ENCODE data around the gene DENND5B.
"Not testable (repeated sequence)": the region's sequence is repeated elsewhere in the genome, so short reads cannot be mapped to it uniquely, and the experiment has no call there.

DENND5B gene

DNA sequence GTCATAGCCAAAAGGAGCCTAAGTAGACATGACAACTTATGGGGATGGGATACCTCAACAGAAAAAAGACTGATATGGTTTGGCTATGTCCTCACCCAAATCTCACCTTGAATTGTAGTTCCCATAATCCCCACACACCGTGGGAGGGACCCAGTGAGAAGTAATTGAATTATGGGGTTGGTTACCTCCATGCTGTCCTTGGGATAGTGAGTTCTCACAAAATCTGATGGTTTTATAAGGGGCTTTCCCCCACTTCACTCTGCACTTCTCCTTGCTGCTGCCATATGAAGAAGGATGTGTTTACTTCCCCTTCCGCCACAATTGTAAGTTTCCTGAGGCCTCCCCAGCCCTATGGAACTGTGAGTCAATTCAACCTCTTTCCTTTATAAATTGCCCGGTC lies 89.9 kb downstream of the DENND5B start:
- not testable (repeated sequence) for DNase-seq

DNA sequence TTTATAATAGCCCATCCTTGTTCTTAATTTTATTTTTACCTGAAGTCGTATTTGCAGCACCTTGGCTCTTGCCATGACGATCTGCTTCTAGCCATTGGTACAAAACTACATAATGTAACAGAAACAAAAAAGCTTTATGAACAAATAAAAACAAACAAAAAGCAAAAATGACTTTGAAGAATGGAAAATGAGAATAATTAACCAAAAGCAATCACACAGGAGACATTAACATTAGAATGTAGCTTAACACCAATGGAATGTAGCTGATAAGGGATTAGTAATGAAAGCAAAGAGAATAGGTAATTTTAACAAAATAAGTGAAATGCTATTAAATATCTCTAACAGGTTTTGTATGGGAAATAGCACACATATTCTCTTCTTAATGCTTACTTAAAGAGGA lies 91.4 kb downstream of the DENND5B start:
- no peak for DNase-seq

DNA sequence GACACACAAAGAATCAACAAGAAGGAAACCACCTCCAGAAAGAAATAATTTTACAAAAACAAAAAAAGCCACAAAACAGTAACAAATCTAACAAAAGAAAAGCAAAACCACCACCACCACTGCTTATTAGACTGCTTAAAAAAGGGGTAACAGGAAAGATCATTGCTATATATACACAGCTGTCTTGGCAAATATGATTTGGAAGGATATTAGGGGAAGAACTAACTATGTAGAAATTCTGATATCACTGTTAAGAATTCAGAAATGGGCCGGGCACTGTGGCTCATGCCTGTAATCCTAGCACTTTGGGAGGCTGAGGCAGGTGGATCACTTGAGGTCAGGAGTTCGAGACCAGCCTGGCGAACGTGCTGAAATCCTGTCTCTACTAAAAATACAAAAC lies 92.5 kb downstream of the DENND5B start:
- no peak for DNase-seq

DNA sequence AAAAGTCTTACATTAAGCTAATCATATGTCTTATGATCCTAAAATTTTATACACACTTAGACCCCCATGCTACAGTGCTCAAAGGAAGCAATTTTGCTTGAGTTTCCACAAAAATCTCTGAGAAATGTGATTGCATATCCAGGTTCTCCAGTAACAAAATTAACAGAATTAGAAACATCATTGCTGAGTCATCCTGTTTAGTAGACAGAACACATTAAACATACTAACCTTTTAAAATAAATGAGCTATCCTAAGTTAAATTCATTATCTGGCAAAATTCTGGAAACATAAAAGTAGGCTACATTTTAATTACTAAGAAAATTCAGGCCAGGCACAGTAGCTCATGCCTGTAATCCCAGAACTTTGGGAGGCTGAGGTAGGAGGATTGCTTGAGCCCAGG lies 94.7 kb downstream of the DENND5B start:
- DNase-seq, result no peak

DNA sequence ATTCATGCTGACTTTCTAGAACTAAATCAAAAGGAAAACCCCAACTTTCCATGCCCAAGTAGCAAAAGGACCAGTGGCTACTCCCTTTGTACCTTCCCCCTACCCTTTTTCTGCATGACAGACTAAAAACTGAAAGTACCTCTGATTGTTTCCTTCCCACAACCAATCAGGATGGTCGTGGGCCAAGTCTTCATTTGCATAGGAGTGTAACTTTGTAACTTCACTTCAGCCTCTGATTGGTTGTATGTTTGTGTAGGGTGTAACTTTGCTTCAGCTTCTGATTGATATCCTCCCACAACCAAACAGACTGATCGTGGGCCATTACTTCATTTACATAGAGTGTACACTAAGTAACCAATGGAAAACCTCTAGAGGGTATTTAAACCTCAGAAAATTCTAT lies 96.5 kb downstream of the DENND5B start:
- DNase-seq, result no peak

DNA sequence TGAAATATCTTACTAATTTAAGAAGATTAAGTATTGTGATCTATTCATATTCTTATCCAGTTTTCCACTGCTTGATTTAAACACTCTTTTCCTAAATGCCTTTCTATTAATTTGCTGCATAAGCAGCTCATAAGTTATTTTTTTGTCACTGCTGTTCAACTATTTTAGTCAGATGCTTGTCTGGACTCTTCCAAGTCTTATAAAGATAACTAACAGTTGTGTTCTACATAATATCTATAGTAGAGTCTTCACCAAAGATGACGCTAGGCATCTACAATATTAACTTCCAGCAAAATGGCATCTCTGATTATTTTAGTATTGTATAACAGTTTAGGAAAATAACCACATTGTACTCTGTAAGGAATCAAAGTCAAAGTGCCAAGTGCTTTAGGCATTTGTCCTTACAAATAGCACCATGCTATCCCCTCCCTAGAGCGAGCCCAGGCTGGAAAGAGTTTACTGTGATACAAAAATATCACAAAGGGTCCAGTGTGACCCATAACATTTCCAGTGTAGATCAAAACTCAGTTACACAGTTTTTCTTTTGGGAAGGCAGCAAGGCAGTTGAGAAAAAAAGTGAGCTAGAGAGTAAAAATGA lies 98.2 kb downstream of the DENND5B start:
- no peak for DNase-seq

DNA sequence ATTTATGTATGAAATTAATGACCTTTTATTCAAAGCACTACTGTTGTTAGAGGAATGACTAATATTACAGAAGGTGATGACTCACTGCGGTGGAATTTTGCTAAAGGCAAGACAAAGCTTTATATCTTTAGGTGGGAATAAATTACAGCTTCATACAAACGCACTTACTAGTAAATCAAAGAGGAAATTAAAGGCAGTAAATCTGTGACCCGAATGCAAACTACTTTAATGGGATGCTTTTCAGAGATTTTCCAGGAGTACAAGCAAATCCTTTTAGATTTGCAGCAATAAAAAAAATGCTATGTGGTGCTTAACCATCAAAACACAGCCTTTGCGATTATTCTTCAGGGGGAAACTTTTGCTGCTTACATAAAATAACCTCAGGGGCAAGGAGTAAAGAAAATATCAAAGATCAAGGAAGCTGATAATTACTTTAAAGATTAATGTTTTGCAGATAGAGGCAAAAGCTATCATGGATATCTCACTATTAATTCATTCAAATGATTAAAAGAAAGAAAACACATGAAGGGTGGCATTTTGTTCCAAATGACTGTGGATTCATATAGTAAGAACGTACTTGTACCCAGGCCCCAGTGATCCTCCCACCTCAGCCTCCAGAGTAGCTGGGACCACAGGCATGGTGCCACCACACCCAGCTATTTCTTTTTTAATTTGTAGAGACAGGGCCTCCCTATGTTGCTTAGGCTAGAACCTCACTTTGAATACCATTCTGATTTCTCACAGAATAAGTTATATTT lies 98.9 kb downstream of the DENND5B start:
- DNase-seq, result no peak

DNA sequence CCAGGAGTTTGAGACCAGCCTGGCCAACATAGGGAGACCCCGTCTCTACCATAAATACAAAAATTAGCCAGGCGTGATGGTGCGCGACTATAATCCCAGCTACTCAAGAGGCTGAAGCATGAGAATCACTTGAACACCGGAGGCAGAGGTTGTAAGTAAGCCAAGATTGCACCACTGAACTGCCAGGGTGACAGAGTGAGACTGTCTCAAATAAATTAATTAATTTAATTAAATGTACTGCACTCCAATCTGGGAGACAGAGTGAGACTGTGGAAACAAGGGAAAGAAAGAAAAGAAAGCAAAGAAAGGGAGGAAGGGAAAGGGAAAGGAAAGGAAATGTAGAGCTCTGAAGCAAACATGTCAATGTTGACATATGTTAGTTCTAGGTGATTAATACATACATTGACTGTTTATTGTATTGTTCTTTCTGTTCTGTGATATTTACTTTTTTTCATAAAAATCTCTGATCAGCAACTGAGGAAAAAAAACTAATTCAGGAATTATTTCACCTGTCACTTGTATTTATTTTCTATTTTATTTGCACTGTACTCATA lies 99.6 kb downstream of the DENND5B start:
- DNase-seq, result no peak

DNA sequence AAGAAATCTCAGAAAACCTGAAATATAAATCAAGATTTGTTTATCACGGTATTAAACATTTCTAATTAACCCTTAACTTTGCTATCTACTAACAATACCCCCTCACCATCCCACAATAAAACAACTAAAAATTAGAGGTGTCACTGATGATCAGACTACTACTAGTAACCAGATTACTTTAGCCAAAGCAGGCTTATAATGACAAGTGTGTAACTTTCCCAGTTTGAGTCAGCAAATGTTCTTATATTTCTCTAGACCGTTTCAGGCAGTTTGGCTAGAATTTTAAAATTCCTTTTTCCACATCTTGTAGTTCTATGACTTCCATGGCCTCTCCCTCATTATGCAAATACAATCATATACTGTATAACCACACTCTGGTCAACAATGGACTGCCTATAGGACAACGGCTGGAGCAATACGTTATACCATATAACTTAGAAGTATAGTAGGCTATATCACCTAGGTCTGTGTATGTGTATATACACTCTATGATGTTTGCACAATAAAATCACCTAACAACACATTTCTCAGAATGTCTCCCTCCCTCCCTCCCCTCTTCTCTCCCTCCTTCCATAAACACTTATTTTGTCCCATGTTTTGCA lies 102.1 kb downstream of the DENND5B start:
- DNase-seq, result no peak

DNA sequence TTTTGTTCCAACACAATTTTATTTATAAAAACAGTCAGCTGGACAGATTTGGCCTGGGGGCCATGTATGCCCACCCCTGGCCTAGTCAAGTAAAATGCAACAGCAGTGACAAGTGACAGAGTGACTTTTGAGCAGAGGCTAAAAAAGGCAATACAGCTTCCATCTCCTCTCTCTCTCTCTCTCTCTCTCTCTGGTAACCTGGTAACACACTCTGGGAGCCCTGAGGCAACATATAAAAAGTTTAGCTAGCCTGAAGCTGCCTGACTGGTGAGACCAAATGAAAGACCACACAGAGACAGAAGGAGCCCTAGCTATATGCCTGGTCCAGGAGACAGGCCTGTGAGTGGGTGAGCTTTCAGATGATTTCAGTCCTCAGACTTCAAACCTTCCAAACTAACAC lies 105.4 kb downstream of the DENND5B start:
- DNase-seq, result no peak

DNA sequence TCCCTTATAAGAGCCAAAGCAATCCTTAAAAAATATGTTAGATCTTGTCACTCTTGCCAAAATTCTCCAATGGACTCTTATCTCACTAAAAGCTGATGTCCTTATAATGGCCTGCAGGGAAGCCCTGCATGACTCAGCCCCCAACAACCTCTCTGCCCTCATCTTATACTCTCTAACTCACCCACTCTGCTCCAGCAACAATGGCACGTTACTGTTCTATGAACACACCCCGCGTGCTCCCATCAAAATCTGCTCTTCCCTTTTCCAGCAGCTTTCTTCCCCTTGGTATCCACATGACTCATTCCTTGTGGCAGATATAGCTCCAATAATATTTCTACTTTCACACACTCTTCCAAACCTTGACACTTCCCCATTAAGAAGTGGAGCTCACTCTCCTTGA lies 108.1 kb downstream of the DENND5B start:
- no peak for DNase-seq

DNA sequence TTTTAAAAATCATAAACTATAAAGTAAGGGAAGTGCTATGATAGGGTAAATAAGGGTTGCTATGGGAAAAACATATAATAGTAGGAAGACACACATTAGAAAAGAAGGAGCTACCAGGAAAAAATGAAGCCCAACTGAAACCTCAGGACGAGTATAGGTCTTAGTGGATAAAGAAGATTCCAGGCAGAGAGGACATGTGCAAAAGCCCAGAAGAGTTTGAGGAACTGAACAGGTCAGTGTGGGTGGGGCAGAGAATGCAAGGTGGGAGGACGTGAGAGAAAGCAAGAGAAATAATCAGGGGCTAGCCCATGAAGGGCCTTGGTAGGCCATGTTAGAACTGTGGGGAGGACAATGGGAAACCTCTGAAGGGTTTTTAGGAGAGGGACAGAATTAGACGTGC lies 109.5 kb downstream of the DENND5B start:
- no peak for DNase-seq

DNA sequence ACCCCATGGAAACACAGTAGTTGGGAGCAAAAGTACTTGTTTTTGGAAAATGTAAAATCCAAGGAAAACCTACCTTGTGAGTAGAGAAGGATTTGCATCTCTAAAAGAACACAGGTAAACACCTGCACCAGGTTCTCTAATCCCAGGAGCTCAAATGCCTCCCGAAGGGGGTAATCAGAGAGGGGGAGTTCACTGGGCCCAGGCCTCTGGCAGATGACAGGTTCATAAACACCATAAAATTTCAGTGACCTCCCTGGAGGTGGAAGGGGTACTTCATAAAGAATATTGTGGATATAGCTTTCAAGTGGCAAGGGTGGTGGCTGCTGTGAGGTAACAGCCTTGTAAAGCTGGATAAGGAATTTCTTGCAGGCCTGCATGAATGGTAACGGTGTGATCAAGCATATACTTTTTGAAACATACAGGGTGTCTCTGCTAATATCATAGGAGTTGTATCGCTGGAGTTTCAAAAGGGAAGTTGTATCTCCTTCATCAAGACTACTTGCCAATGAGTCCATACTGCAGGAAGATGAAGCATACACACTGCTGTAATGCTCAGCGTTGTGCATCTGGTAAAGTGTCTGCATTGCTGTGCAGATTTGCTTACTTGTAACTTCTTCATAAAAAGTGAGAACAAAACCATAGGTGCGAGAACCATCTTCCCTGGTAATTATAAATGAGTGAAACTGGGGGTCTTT lies 111.3 kb downstream of the DENND5B start:
- DNase-seq, result no peak

DNA sequence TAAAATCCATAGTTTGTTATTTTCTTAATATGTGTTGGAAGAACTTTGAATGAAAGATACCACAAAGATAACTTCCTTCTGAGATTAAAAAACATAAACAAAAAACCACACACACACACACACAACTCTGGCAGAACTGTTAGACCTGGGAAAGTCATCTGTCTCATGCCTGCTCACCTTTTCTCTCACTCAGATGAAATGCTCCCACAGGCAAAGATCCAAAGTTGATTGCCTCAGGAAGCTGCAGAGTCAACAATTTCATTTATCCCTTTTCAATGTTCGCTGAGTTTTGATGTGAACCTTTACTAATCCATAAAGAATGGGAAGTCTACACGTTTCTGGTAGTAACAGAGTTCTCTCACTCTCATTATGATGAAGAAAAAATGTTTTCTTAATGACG lies 112.0 kb downstream of the DENND5B start:
- no peak for DNase-seq

DNA sequence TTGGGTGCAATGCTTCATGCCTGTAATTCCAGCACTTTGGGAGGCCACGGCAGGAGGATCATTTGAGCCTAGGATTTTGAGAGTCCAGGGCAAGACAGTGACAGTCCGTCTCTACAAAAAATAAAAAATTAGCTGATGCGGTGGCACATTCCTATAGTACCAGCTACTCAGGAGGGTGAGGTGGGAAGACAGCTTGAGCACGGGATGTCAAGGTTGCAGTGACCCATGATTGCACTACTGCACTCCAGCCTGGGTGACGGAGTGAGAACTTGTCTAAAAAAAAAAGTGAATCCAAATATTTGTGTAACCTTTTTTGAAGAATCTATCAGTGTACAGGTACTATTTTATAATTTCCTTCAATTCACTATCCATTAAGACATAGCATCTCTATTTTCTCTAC lies 112.5 kb downstream of the DENND5B start:
- DNase-seq, result no peak

DNA sequence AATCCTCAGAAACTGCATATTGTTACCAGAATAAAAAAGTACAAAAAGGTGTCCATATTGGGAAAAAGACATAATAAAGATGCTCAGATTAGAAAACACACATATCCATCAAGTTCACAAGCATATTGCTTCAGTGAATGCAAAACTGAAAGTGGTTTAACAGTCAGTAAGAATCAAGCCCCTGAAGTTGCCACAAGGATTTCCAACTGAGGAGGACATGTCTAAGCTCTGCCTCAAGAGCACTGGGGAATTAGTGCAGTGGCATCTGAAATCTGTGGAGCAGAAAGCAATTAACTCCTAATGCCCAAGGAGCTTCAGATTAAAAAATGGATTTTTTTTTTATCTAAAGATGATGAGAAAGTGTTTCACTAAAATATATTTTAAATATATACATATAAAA lies 113.2 kb downstream of the DENND5B start:
- DNase-seq, result no peak

DNA sequence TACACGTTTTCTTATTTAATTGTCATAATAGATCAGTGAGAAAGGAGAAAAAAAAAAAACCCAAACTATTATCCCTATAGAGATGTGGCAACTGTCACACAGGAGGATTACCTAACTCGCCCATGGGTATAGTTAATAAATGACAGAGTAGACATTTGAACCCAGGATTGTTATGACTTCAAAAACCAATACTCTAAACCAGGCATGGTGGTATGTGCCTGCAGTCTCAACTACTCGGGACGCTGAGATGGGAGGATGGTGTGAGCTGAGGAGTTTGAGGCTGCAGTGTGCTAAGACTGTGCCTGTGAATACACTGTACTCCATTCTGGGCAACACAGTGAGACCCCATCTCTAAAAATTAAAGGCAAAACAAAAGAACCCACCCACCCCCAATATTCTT lies 114.5 kb downstream of the DENND5B start:
- no peak for DNase-seq

DNA sequence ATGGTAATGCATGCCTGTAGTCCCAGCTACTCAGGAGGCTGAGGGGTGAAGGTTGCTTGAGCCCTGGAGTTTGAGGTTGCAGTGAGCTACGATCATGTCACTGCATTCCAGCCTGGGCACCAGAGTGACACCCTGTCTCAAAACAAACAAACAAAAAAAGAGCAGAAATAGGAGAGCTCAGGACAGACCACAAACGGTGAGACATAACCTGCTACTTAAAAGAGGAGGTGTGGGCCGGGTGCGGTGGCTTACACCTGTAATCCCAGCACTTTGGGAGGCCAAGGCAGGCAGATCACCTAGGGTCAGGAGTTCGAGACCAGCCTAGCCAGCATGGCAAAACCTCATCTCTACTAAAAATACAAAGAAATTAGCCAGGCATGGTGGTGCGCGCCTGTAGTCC lies 115.3 kb downstream of the DENND5B start:
- DNase-seq, result not testable (repeated sequence)

DNA sequence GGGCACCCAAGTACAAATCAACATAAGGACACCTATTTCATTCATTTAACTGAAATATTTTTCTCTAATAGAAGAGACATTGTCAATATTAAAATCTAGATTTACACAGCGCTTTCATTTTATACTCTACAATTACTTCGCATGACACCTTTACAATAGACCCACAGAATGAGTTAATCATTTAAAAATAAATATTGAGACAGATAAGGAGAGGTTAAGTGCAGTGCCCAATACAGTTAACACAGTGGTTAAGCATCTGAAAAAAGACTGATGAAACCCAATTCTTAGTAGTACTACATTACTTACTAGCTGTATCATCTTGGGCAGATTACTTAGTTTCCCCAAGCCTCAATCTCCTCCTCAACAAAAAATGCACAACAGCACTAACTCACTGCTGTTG lies 116.2 kb downstream of the DENND5B start:
- DNase-seq, result no peak

DNA sequence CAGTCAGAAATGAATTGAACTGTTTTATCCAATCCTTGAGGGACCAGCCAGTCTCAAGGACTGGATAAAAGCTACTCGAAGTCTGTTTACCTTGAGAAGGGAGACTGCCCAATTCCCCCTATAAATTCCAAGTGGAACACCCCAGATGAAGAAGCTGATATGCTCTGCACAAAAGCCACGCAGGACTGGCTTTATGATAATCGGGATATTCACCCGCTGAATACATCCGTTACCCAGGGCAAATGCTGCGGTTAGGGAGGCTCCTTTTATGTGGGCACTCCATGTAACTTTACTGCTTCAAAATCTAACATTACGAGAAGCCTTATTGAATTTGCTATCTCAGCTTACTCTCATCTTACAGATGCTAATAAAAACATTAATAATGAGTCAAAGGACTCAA lies 119.1 kb downstream of the DENND5B start:
- no peak for DNase-seq

DNA sequence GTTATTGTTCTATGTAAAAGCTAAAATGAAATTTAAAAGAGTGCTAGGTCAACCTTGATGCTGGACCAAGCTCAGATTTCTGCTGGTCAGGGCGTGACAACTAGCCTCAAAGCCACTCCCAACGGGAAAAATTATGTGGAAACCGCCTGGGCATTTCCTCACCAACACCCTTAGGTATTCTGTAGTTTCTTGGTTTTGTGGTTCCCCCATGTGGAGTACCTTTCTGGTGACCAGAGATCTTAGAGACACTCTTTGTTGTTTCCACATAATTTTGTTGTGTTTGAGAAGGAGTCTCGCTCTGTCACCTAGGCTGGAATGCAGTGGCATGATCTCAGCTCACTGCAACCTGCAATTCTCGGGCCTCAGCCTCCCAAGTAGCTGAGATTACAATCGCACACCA lies 119.9 kb downstream of the DENND5B start:
- DNase-seq, result no peak

DNA sequence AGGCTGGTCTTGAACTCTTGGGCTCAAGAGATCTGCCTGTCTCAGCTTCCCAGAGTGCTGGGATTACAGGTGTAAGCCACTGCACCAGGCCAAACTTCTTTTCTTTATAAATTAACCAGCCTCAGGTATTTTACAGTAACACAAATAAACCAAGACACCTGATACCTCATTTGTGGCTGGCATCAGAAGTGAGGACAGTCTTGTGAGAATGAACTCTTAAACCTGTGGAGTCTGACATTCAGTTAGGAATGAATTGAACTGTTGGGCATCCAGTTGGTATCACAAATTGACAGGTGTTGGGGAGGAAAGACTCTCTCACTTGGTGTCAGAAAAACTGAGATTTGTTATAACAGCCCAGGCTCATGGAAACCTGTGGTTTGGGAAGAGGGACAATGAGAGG lies 120.5 kb downstream of the DENND5B start:
- no peak for DNase-seq

DNA sequence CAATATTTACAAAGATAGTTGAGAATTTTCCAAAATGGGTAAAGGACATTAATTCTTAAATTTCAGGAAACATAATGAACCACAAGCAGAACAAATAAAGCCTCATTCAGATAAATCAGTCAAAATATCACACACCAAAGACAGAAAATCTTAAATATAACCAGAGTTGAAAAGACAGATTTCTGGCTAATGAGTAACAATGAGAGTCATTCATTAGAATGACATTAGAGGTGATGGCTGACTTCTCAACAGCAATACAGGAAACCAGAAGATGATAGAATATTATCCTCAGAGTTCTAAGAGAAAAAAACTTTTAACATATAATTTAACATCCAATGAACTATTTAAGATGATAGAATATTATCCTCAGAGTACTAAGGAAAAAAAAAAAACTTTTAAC lies 124.2 kb downstream of the DENND5B start:
- DNase-seq, result no peak

DNA sequence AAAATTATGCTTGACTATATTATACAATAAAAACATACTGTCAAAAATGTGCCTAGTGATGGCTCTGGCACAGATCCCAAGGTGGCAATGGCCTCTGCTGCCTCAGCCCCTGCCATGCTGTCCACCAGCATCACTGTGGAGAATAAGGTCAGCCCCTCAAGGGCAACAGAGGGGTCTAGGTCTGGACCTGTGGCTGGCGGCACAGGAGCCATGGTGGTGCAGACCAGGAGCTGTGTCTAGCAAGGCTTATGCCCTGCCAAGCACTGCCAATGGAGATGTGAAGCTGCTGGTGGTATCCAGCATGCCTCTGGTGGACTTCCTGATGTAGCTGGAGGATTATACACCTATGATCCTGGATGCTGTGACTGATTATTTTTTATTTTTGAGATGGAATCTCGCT lies 125.9 kb downstream of the DENND5B start:
- no peak for DNase-seq
